Ascending aorta (tissue), 2 donors: Measurements from ENCODE around the gene CENPF. TPM values are rescaled to one million over a fixed set of nuclear protein-coding genes. Genes with fewer than 3 reads are reported as not detected.

Source experiments
- DNase-seq, 2 donors: peaks; one replicate each; pipeline ENCODE4 v3.0.0-alpha.2; 2019; ENCODE audit warnings: low spot score in 2 of 2
- H3K27ac ChIP-seq, 2 donors: fragments of 200-600 bp; sonication (generic); one replicate each; pipeline ENCODE4 v1.5.1; 2016 to 2017; ENCODE audit warnings: mild to moderate bottlenecking in 1 of 2
- H3K27me3 ChIP-seq: fragments of 200-600 bp; sonication (generic); one replicate; pipeline ENCODE4 v1.5.1; 2017
- H3K36me3 ChIP-seq, 2 donors: fragments of 200-600 bp; sonication (generic); one replicate each; pipeline ENCODE4 v1.5.1; 2016
- H3K4me1 ChIP-seq, 2 donors: fragments of 200-600 bp; sonication (generic); one replicate each; pipeline ENCODE4 v1.5.1; 2016 to 2017; ENCODE audit warnings: mild to moderate bottlenecking in 1 of 2
- H3K4me3 ChIP-seq, 2 donors: fragments of 200-600 bp; sonication (generic); one replicate each; pipeline ENCODE4 v1.5.1; 2016 to 2017; ENCODE audit warnings: mild to moderate bottlenecking in 1 of 2
- H3K9me3 ChIP-seq, 2 donors: fragments of 200-600 bp; sonication (generic); one replicate each; pipeline ENCODE4 v1.5.1; 2016
- CTCF ChIP-seq, 3 experiments: fragments of 200-600 bp in 2 of 3; fragments of 450-650 bp in 1 of 3; sonication (generic) in 2 of 3; IDR thresholded peaks; one replicate each; pipeline ENCODE4 v1.5.1; 2016 to 2019; ENCODE audit warnings: antibody characterized with exemption in 3 of 3, mild to moderate bottlenecking in 1 of 3, moderate library complexity in 1 of 3
- intact Hi-C: fragments of 100-400 bp; cut with DNase I; formaldehyde crosslinking; loops from one replicate; pipeline ENCODE4 v1.15.1; 2023
- total RNA-seq: library from RNA; depleted of rRNA; stranded (reverse); fragments of >200 nt; gene quantifications from one replicate; pipeline ENCODE4 v1.1.0, GENCODE V29; 2016

CENPF gene
- total RNA-seq, 1 donor from 2014 or later = 0.53 TPM

- no peak for TF ChIP-seq CTCF (IDR thresholded peaks at IDR 0.05)
- H3K9me3 ChIP-seq = no peaks in the 10 kb centered on the region
- no peak overlapping the region for H3K27ac ChIP-seq
- H3K4me1 ChIP-seq = no peaks in the 10 kb centered on the region
- no peak overlapping the region for H3K4me3 ChIP-seq
- no peak for DNase-seq
- no peaks in the 10 kb centered on the region for H3K36me3 ChIP-seq
- intact Hi-C loops = no loop called here
- H3K27me3 ChIP-seq = no peaks in the 10 kb centered on the region
Measured at GRCh38 chr1:214632091-214632490, 29.1 kb downstream of the CENPF start.

GRCh38 chr1:214633686-214634085, 30.7 kb downstream of the CENPF start:
- Histone ChIP-seq H3K36me3 (no peaks in the 10 kb centered on the region), H3K27ac (no peak overlapping the region), H3K9me3 (no peaks in the 10 kb centered on the region), H3K4me1 (no peaks in the 10 kb centered on the region), H3K4me3 (no peak overlapping the region), H3K27me3 (no peaks in the 10 kb centered on the region)
- intact Hi-C loops = no loop called here
- TF ChIP-seq CTCF (IDR thresholded peaks at IDR 0.05) = no peak
- no peak for DNase-seq

GRCh38 chr1:214634267-214634666, 31.3 kb downstream of the CENPF start:
- Histone ChIP-seq H3K4me1 (no peaks in the 10 kb centered on the region), H3K4me3 (no peak overlapping the region), H3K27me3 (no peaks in the 10 kb centered on the region), H3K27ac (no peak overlapping the region), H3K36me3 (no peaks in the 10 kb centered on the region), H3K9me3 (no peaks in the 10 kb centered on the region)
- TF ChIP-seq CTCF (IDR thresholded peaks at IDR 0.05) = no peak
- no peak for DNase-seq
- intact Hi-C loops = no loop called here

GRCh38 chr1:214635086-214635485, 32.1 kb downstream of the CENPF start:
- no peaks in the 10 kb centered on the region for H3K36me3 ChIP-seq
- H3K9me3 ChIP-seq = no peaks in the 10 kb centered on the region
- no peaks in the 10 kb centered on the region for H3K4me1 ChIP-seq
- no peak for TF ChIP-seq CTCF (IDR thresholded peaks at IDR 0.05)
- no peak for DNase-seq
- no peak overlapping the region for H3K27ac ChIP-seq
- no peaks in the 10 kb centered on the region for H3K27me3 ChIP-seq
- H3K4me3 ChIP-seq = no peak overlapping the region
- intact Hi-C loops = no loop called here

GRCh38 chr1:214635506-214635905, 32.5 kb downstream of the CENPF start:
- intact Hi-C loops = no loop called here

More at GRCh38 chr1:214635506-214635905, 32.5 kb downstream of the CENPF start:
- Histone ChIP-seq H3K4me3 (no peak overlapping the region), H3K27ac (no peak overlapping the region), H3K27me3 (no peaks in the 10 kb centered on the region), H3K4me1 (no peaks in the 10 kb centered on the region), H3K9me3 (no peaks in the 10 kb centered on the region), H3K36me3 (no peaks in the 10 kb centered on the region)
- no peak for DNase-seq
- TF ChIP-seq CTCF (IDR thresholded peaks at IDR 0.05) = no peak
